OCI-LY1 (cell line): Measurements from ENCODE around the gene TXNRD2.

Source experiments
- H2AFZ ChIP-seq: fragments of 200-600 bp; sonication (generic), shearing (Covaris generic); 2 replicates; pipeline ENCODE4 v1.6.0; 2014; ENCODE audit warnings: antibody characterized with exemption, mild to moderate bottlenecking, low read length
- H3F3A ChIP-seq: fragments of 200-600 bp; sonication (generic), shearing (Covaris generic); 2 replicates; pipeline ENCODE4 v1.6.0; 2014; ENCODE audit warnings: mild to moderate bottlenecking, antibody characterized with exemption, low read length, moderate library complexity; ENCODE audit not compliant: insufficient read depth
- H3K27ac ChIP-seq: fragments of 200-600 bp; sonication (generic); 2 replicates; pipeline ENCODE4 v1.5.1; 2014; ENCODE audit warnings: low read length, mixed run types, mild to moderate bottlenecking, low read depth; ENCODE audit not compliant: poor library complexity, severe bottlenecking
- H3K27me3 ChIP-seq: fragments of 200-600 bp; sonication (generic); 2 replicates; pipeline ENCODE4 v1.6.0; 2014; ENCODE audit warnings: antibody characterized with exemption, mild to moderate bottlenecking, low read length, moderate library complexity; ENCODE audit not compliant: insufficient read depth
- H3K36me3 ChIP-seq: fragments of 200-600 bp; sonication (generic); 2 replicates; pipeline ENCODE4 v1.6.1; 2014; ENCODE audit warnings: mild to moderate bottlenecking, antibody characterized with exemption, low read length, moderate library complexity, mixed read lengths; ENCODE audit not compliant: insufficient read depth
- H3K4me1 ChIP-seq: fragments of 200-600 bp; sonication (generic); 2 replicates; pipeline ENCODE4 v1.5.1; 2014; ENCODE audit warnings: mild to moderate bottlenecking, low read length, moderate library complexity; ENCODE audit not compliant: insufficient read depth, severe bottlenecking
- H3K4me2 ChIP-seq: fragments of 200-600 bp; sonication (generic), shearing (Covaris generic); 2 replicates; pipeline ENCODE4 v1.6.1; 2014; ENCODE audit warnings: low read length
- H3K4me3 ChIP-seq: fragments of 200-600 bp; sonication (generic); 2 replicates; pipeline ENCODE4 v1.5.1; 2014; ENCODE audit warnings: low read length, low read depth, mild to moderate bottlenecking, mixed read lengths; ENCODE audit not compliant: poor library complexity, severe bottlenecking
- H3K79me2 ChIP-seq: fragments of 200-600 bp; shearing (Covaris generic); 2 replicates; pipeline ENCODE4 v1.6.1; 2016; ENCODE audit warnings: mixed run types, low read length, mixed read lengths; ENCODE audit not compliant: insufficient read depth
- H3K9ac ChIP-seq: fragments of 200-600 bp; sonication (generic), shearing (Covaris generic); 2 replicates; pipeline ENCODE4 v1.6.1; 2014; ENCODE audit warnings: mild to moderate bottlenecking, low read length, mixed read lengths
- H3K9me2 ChIP-seq: fragments of 200-600 bp; sonication (generic), shearing (Covaris generic); 2 replicates; pipeline ENCODE4 v1.6.1; 2014; ENCODE audit warnings: low read depth, mild to moderate bottlenecking, low read length, mixed read lengths
- H3K9me3 ChIP-seq: fragments of 200-600 bp; shearing (Covaris generic); 2 replicates; pipeline ENCODE4 v1.6.1; 2014; ENCODE audit warnings: low read length, mixed read lengths
- H4K20me1 ChIP-seq: fragments of 200-600 bp; sonication (generic), shearing (Covaris generic); 2 replicates; pipeline ENCODE4 v1.6.0; 2016; ENCODE audit warnings: mild to moderate bottlenecking, low read length; ENCODE audit not compliant: insufficient read depth
- CTCF ChIP-seq: fragments of 200-600 bp; sonication (generic), shearing (Covaris generic); IDR thresholded peaks from 2 replicates; pipeline ENCODE4 v1.5.1; 2017; ENCODE audit warnings: mild to moderate bottlenecking, antibody characterized with exemption, low read length, moderate library complexity, mixed read lengths
- EZH2 ChIP-seq: fragments of 200-600 bp; sonication (generic), shearing (Covaris generic); IDR thresholded peaks from 2 replicates; pipeline ENCODE4 v1.8.0; 2017; ENCODE audit warnings: borderline replicate concordance, mixed run types, mild to moderate bottlenecking, antibody characterized with exemption, low read length, moderate library complexity, mixed read lengths

TXNRD2 gene

GRCh38 chr22:19877626-19878339, 63.8 kb downstream of the TXNRD2 start:
- Histone ChIP-seq H3K9me3 (no peaks in the 10 kb centered on the region), H3F3A (no peaks in the 10 kb centered on the region), H3K27ac (no peak overlapping the region), H3K79me2 (no peaks in the 10 kb centered on the region), H3K4me1 (peaks cover 17% of the 10 kb centered on the region), H3K27me3 (no peaks in the 10 kb centered on the region; the same call in 1 of the 2 replicates), H3K9me2 (no peaks in the 10 kb centered on the region), H3K36me3 (no peaks in the 10 kb centered on the region), H3K4me3 (no peak overlapping the region), H4K20me1 (no peaks in the 10 kb centered on the region), H3K9ac (no peak overlapping the region), H2AFZ (no peak overlapping the region), H3K4me2 (no peak overlapping the region)
- TF ChIP-seq EZH2 = no peak
- no peak for TF ChIP-seq CTCF

GRCh38 chr22:19876941-19877625, 64.5 kb downstream of the TXNRD2 start:
- Histone ChIP-seq H4K20me1 (no peaks in the 10 kb centered on the region), H3K79me2 (no peaks in the 10 kb centered on the region), H3K27ac (no peak overlapping the region), H3F3A (no peaks in the 10 kb centered on the region), H2AFZ (no peak overlapping the region), H3K9ac (no peak overlapping the region), H3K27me3 (no peaks in the 10 kb centered on the region; the same call in 1 of the 2 replicates), H3K4me2 (no peak overlapping the region), H3K36me3 (no peaks in the 10 kb centered on the region), H3K4me3 (no peak overlapping the region), H3K9me2 (no peaks in the 10 kb centered on the region), H3K9me3 (no peaks in the 10 kb centered on the region), H3K4me1 (peaks cover 17% of the 10 kb centered on the region)
- TF ChIP-seq CTCF (no peak), EZH2 (no peak)

- no peaks in the 10 kb centered on the region for H3K9me2 ChIP-seq
- no peak overlapping the region for H3K4me2 ChIP-seq
- H4K20me1 ChIP-seq = no peaks in the 10 kb centered on the region
- no peaks in the 10 kb centered on the region for H3K79me2 ChIP-seq
- H3K4me3 ChIP-seq = no peak overlapping the region
- no peak for TF ChIP-seq EZH2
- TF ChIP-seq CTCF = no peak
- no peak overlapping the region for H3K27ac ChIP-seq
- H3K36me3 ChIP-seq = no peaks in the 10 kb centered on the region
- no peaks in the 10 kb centered on the region; the same call in 1 of the 2 replicates for H3K27me3 ChIP-seq
- H3F3A ChIP-seq = no peaks in the 10 kb centered on the region
- H3K9me3 ChIP-seq = no peaks in the 10 kb centered on the region
- peaks cover 17% of the 10 kb centered on the region for H3K4me1 ChIP-seq
- no peak overlapping the region for H2AFZ ChIP-seq
- no peak overlapping the region for H3K9ac ChIP-seq
Observed at GRCh38 chr22:19876314-19876940, 65.2 kb downstream of the TXNRD2 start.
